NB4 (cell line): ENCODE measurements around the gene STOX2.

Experiments used
- DNase-seq: peaks from one replicate; pipeline ENCODE4 v3.0.0; 2010; ENCODE audit warnings: low read depth
- H3K4me3 ChIP-seq: one replicate; pipeline ENCODE4 v1.5.1; 2011; ENCODE audit warnings: mild to moderate bottlenecking, low read depth, low read length, moderate library complexity
- CTCF ChIP-seq: IDR thresholded peaks from one replicate; pipeline ENCODE4 v1.5.1; 2012; ENCODE audit warnings: low read depth, low read length
- MAX ChIP-seq: IDR thresholded peaks from 2 replicates; pipeline ENCODE4 v1.6.1; 2011; ENCODE audit warnings: low read depth, low read length
- MYC ChIP-seq: IDR thresholded peaks from 2 replicates; pipeline ENCODE4 v1.6.1; 2011; ENCODE audit warnings: low read depth, low read length
- POLR2A ChIP-seq: IDR thresholded peaks from 2 replicates; pipeline ENCODE4 v1.6.1; 2011; ENCODE audit warnings: mild to moderate bottlenecking; ENCODE audit not compliant: insufficient read length; ENCODE audit errors: extremely low read depth

STOX2 gene

GRCh38 chr4:183969596-183969995 lies 64.5 kb downstream of the STOX2 start:
- TF ChIP-seq MYC, result no peak
- TF ChIP-seq CTCF, result no peak
- no peak for TF ChIP-seq POLR2A
- TF ChIP-seq MAX, result no peak
- DNase-seq, result no peak
- no peak overlapping the region for H3K4me3 ChIP-seq

- DNase-seq, result no peak
- TF ChIP-seq POLR2A (no peak), CTCF (no peak), MYC (no peak), MAX (no peak)
- H3K4me3 ChIP-seq, result no peak overlapping the region
These were observed 66.9 kb downstream of the STOX2 start for GRCh38 chr4:183971929-183972490.

- DNase-seq, result no peak
- H3K4me3 ChIP-seq, result no peak overlapping the region
- TF ChIP-seq MYC (no peak), CTCF (no peak), MAX (no peak), POLR2A (no peak)
These were observed 72.6 kb downstream of the STOX2 start for GRCh38 chr4:183977707-183978106.

- H3K4me3 ChIP-seq, result no peak overlapping the region
- no peak for DNase-seq
- TF ChIP-seq MYC, result no peak
- TF ChIP-seq POLR2A, result no peak
- no peak for TF ChIP-seq MAX
These were observed 79.5 kb downstream of the STOX2 start for GRCh38 chr4:183984566-183984965.

- no peak overlapping the region for H3K4me3 ChIP-seq
- no peak for DNase-seq
- TF ChIP-seq MYC (no peak), MAX (no peak), CTCF (no peak), POLR2A (no peak)
These were observed 80.7 kb downstream of the STOX2 start for GRCh38 chr4:183985786-183986185.

GRCh38 chr4:183986291-183986970 lies 81.3 kb downstream of the STOX2 start:
- no peak overlapping the region for H3K4me3 ChIP-seq
- TF ChIP-seq POLR2A (no peak), MYC (no peak), CTCF (no peak), MAX (no peak)
- DNase-seq, result no peak
